ENCODE data around the gene BAAT.

Gene BAAT

GRCh38 chr9:101350285-101350684 is 34.5 kb downstream of the BAAT start:
- ATAC-seq: no peak
- no peak for TF ChIP-seq ARNTL (CRISPR knock-in tag; IDR thresholded peaks at IDR 0.05; ENCODE audit: borderline replicate concordance, low read depth)
- no peak for TF ChIP-seq ZFP30 (CRISPR knock-in tag; IDR thresholded peaks at IDR 0.05)
- TF ChIP-seq ZNF565 (CRISPR knock-in tag; conservative IDR thresholded peaks at IDR 0.05; ENCODE audit: low read depth): no peak
- TF ChIP-seq GLIS3 (CRISPR knock-in tag; IDR thresholded peaks at IDR 0.05): no peak
- no peak for TF ChIP-seq CSDC2 (CRISPR knock-in tag; IDR thresholded peaks at IDR 0.05)
- no peak for TF ChIP-seq ZNF70 (CRISPR knock-in tag; IDR thresholded peaks at IDR 0.05)
- no peak for TF ChIP-seq ZC3H10 (CRISPR knock-in tag; IDR thresholded peaks at IDR 0.05)
- TF ChIP-seq CSRNP3 (CRISPR knock-in tag; IDR thresholded peaks at IDR 0.05): no peak
- TF ChIP-seq OSR1 (CRISPR knock-in tag; IDR thresholded peaks at IDR 0.05): no peak
- no peak for TF ChIP-seq TCF4 (CRISPR knock-in tag; IDR thresholded peaks at IDR 0.05; ENCODE audit: borderline replicate concordance)

- no peak for ATAC-seq
- TF ChIP-seq ZFP3 (CRISPR knock-in tag; IDR thresholded peaks at IDR 0.05) (no peak), ARNTL (CRISPR knock-in tag; IDR thresholded peaks at IDR 0.05; ENCODE audit: borderline replicate concordance, low read depth) (no peak), ZNF8 (CRISPR knock-in tag; IDR thresholded peaks at IDR 0.05) (no peak), SNAI2 (CRISPR knock-in tag; IDR thresholded peaks at IDR 0.05) (no peak), ZNF565 (CRISPR knock-in tag; conservative IDR thresholded peaks at IDR 0.05; ENCODE audit: low read depth) (no peak), CSRNP3 (CRISPR knock-in tag; IDR thresholded peaks at IDR 0.05) (no peak), PPARA (CRISPR knock-in tag; IDR thresholded peaks at IDR 0.05; ENCODE audit: borderline replicate concordance) (no peak), RARB (CRISPR knock-in tag; IDR thresholded peaks at IDR 0.05) (no peak), OSR1 (CRISPR knock-in tag; IDR thresholded peaks at IDR 0.05) (no peak), ZNF70 (CRISPR knock-in tag; IDR thresholded peaks at IDR 0.05) (no peak), GLIS3 (CRISPR knock-in tag; IDR thresholded peaks at IDR 0.05) (no peak), TOX (CRISPR knock-in tag; IDR thresholded peaks at IDR 0.05; ENCODE audit: borderline replicate concordance) (no peak), ZFP30 (CRISPR knock-in tag; IDR thresholded peaks at IDR 0.05) (no peak)
- TF ChIP-seq, protein P1, sequence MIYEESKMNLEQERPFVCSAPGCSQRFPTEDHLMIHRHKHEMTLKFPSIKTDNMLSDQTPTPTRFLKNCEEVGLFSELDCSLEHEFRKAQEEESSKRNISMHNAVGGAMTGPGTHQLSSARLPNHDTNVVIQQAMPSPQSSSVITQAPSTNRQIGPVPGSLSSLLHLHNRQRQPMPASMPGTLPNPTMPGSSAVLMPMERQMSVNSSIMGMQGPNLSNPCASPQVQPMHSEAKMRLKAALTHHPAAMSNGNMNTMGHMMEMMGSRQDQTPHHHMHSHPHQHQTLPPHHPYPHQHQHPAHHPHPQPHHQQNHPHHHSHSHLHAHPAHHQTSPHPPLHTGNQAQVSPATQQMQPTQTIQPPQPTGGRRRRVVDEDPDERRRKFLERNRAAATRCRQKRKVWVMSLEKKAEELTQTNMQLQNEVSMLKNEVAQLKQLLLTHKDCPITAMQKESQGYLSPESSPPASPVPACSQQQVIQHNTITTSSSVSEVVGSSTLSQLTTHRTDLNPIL (CRISPR knock-in tag; IDR thresholded peaks at IDR 0.05; ENCODE audit: low read depth): no peak
- TF ChIP-seq, protein P2, sequence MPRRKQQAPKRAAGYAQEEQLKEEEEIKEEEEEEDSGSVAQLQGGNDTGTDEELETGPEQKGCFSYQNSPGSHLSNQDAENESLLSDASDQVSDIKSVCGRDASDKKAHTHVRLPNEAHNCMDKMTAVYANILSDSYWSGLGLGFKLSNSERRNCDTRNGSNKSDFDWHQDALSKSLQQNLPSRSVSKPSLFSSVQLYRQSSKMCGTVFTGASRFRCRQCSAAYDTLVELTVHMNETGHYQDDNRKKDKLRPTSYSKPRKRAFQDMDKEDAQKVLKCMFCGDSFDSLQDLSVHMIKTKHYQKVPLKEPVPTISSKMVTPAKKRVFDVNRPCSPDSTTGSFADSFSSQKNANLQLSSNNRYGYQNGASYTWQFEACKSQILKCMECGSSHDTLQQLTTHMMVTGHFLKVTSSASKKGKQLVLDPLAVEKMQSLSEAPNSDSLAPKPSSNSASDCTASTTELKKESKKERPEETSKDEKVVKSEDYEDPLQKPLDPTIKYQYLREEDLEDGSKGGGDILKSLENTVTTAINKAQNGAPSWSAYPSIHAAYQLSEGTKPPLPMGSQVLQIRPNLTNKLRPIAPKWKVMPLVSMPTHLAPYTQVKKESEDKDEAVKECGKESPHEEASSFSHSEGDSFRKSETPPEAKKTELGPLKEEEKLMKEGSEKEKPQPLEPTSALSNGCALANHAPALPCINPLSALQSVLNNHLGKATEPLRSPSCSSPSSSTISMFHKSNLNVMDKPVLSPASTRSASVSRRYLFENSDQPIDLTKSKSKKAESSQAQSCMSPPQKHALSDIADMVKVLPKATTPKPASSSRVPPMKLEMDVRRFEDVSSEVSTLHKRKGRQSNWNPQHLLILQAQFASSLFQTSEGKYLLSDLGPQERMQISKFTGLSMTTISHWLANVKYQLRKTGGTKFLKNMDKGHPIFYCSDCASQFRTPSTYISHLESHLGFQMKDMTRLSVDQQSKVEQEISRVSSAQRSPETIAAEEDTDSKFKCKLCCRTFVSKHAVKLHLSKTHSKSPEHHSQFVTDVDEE (CRISPR knock-in tag; IDR thresholded peaks at IDR 0.05): no peak
- TF ChIP-seq, protein P3, sequence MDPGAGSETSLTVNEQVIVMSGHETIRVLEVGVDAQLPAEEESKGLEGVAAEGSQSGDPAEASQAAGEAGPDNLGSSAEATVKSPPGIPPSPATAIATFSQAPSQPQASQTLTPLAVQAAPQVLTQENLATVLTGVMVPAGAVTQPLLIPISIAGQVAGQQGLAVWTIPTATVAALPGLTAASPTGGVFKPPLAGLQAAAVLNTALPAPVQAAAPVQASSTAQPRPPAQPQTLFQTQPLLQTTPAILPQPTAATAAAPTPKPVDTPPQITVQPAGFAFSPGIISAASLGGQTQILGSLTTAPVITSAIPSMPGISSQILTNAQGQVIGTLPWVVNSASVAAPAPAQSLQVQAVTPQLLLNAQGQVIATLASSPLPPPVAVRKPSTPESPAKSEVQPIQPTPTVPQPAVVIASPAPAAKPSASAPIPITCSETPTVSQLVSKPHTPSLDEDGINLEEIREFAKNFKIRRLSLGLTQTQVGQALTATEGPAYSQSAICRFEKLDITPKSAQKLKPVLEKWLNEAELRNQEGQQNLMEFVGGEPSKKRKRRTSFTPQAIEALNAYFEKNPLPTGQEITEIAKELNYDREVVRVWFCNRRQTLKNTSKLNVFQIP (CRISPR knock-in tag; IDR thresholded peaks at IDR 0.05; ENCODE audit: borderline replicate concordance, low read depth): no peak
Measured at GRCh38 chr9:101342595-101342994, 42.2 kb downstream of the BAAT start.

DNA sequence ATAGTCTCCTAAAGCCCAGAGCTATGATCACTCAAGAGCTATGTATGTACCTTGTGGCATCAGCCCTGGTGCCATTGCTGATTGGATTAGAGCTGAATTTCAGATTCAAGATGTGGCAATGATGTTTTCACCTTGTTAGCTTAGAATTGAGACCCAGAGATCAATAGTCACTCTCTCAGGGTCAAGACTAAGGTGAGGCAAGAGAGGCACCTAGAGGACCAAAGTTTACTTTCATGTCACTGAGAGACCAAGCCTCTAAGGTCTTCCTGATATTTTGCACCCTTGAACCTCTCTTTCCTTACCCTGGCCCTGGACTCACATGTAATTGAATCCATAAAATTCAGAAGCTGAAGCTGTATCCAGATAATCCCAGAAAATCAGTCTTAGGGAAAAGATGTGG is 42.8 kb downstream of the BAAT start:
- ATAC-seq: no peak
- no peak for TF ChIP-seq GLIS3 (CRISPR knock-in tag; IDR thresholded peaks at IDR 0.05)
- no peak for TF ChIP-seq ESRRG (CRISPR knock-in tag; IDR thresholded peaks at IDR 0.05)
- no peak for TF ChIP-seq BACH2 (CRISPR knock-in tag; IDR thresholded peaks at IDR 0.05; ENCODE audit: borderline replicate concordance)
- TF ChIP-seq ZNF70 (CRISPR knock-in tag; IDR thresholded peaks at IDR 0.05): no peak
- TF ChIP-seq, protein P3 (CRISPR knock-in tag; IDR thresholded peaks at IDR 0.05; ENCODE audit: borderline replicate concordance, low read depth): no peak
- no peak for TF ChIP-seq ZFP3 (CRISPR knock-in tag; IDR thresholded peaks at IDR 0.05)
- TF ChIP-seq SNAI2 (CRISPR knock-in tag; IDR thresholded peaks at IDR 0.05): no peak
- TF ChIP-seq ZNF8 (CRISPR knock-in tag; IDR thresholded peaks at IDR 0.05): no peak
- TF ChIP-seq CSRNP3 (CRISPR knock-in tag; IDR thresholded peaks at IDR 0.05): no peak
- no peak for TF ChIP-seq TOX (CRISPR knock-in tag; IDR thresholded peaks at IDR 0.05; ENCODE audit: borderline replicate concordance)
- TF ChIP-seq TCF4 (CRISPR knock-in tag; IDR thresholded peaks at IDR 0.05; ENCODE audit: borderline replicate concordance): no peak
- no peak for TF ChIP-seq ISL1 (CRISPR knock-in tag; IDR thresholded peaks at IDR 0.05)
- no peak for TF ChIP-seq PPARA (CRISPR knock-in tag; IDR thresholded peaks at IDR 0.05; ENCODE audit: borderline replicate concordance)
